ENCODE data around the gene FAM170B. TPM values are rescaled to one million over a fixed set of nuclear protein-coding genes. Genes with fewer than 3 reads are reported as not detected.

FAM170B gene
- total RNA-seq, 4 donors from 2014 or later, result not detected

- no peak overlapping the region for H3K4me3 ChIP-seq
- no peaks in the 10 kb centered on the region for H3K9me3 ChIP-seq
- no peaks in the 10 kb centered on the region for H3K27me3 ChIP-seq
- TF ChIP-seq POLR2A (IDR thresholded peaks at IDR 0.05) (no peak), CTCF (IDR thresholded peaks at IDR 0.05 in 4 of 5, conservative IDR thresholded peaks at IDR 0.05 in 1 of 5) (no peak)
- H3K4me1 ChIP-seq, result peaks cover 0 to 2% of the 10 kb centered on the region in 2 donors
- H3K27ac ChIP-seq, result no peak overlapping the region
- ATAC-seq, result no peak
- in situ Hi-C loops (cut with MboI; ENCODE audit: low sequenced_read_pairs in 4 of 4), result loop anchor here in 2 of 4 donors (25.0 kb wide), 1 partner anchor 508 kb away; no protein-coding TSS in a partner anchor
- intact Hi-C loops (cut with DNase I; ENCODE audit: low total_unique reads), result no loop called here
- no peaks in the 10 kb centered on the region for H3K36me3 ChIP-seq
- no peak for DNase-seq
Measured at GRCh38 chr10:49170632-49171325, 37.0 kb upstream of the FAM170B start.

- no peak overlapping the region for H3K27ac ChIP-seq
- no peak overlapping the region for H3K4me3 ChIP-seq
- in situ Hi-C loops (cut with MboI; ENCODE audit: low sequenced_read_pairs in 4 of 4), result loop anchor here in 2 of 4 donors (10.0 to 25.0 kb wide), 2 partner anchors 185 to 507 kb away; no protein-coding TSS in a partner anchor
- intact Hi-C loops (cut with DNase I; ENCODE audit: low total_unique reads), result no loop called here
- H3K9me3 ChIP-seq, result no peaks in the 10 kb centered on the region
- peaks cover 0 to 2% of the 10 kb centered on the region in 2 donors for H3K4me1 ChIP-seq
- DNase-seq (no peak), ATAC-seq (no peak)
- H3K36me3 ChIP-seq, result no peaks in the 10 kb centered on the region
- no peaks in the 10 kb centered on the region for H3K27me3 ChIP-seq
- TF ChIP-seq POLR2A (IDR thresholded peaks at IDR 0.05), result no peak
- no peak for TF ChIP-seq CTCF (IDR thresholded peaks at IDR 0.05 in 4 of 5, conservative IDR thresholded peaks at IDR 0.05 in 1 of 5)
Measured at GRCh38 chr10:49169776-49170175, 36.0 kb upstream of the FAM170B start.

- DNase-seq (no peak), ATAC-seq (no peak)
- intact Hi-C loops (cut with DNase I; ENCODE audit: low total_unique reads), result no loop called here
- Histone ChIP-seq H3K27ac (no peak overlapping the region), H3K27me3 (no peaks in the 10 kb centered on the region), H3K4me3 (no peak overlapping the region), H3K36me3 (no peaks in the 10 kb centered on the region), H3K9me3 (no peaks in the 10 kb centered on the region), H3K4me1 (peaks cover 0 to 2% of the 10 kb centered on the region in 2 donors)
- in situ Hi-C loops (cut with MboI; ENCODE audit: low sequenced_read_pairs in 4 of 4), result loop anchor here in 2 of 4 donors (10.0 to 25.0 kb wide), 2 partner anchors 184 to 507 kb away; no protein-coding TSS in a partner anchor
- TF ChIP-seq POLR2A (IDR thresholded peaks at IDR 0.05), result no peak
- no peak for TF ChIP-seq CTCF (IDR thresholded peaks at IDR 0.05 in 4 of 5, conservative IDR thresholded peaks at IDR 0.05 in 1 of 5)
Measured at GRCh38 chr10:49168831-49169500, 35.1 kb upstream of the FAM170B start.

- intact Hi-C loops (cut with DNase I; ENCODE audit: low total_unique reads), result no loop called here
- ATAC-seq (no peak), DNase-seq (no peak)
- H3K4me1 ChIP-seq, result peaks cover 0 to 2% of the 10 kb centered on the region in 2 donors
- in situ Hi-C loops (cut with MboI; ENCODE audit: low sequenced_read_pairs in 4 of 4), result loop anchor here in 2 of 4 donors (10.0 to 25.0 kb wide), 2 partner anchors 183 to 506 kb away; no protein-coding TSS in a partner anchor
- TF ChIP-seq POLR2A (IDR thresholded peaks at IDR 0.05) (no peak), CTCF (IDR thresholded peaks at IDR 0.05 in 4 of 5, conservative IDR thresholded peaks at IDR 0.05 in 1 of 5) (no peak)
- no peak overlapping the region for H3K27ac ChIP-seq
- no peaks in the 10 kb centered on the region for H3K27me3 ChIP-seq
- H3K4me3 ChIP-seq, result no peak overlapping the region
- no peaks in the 10 kb centered on the region for H3K36me3 ChIP-seq
- H3K9me3 ChIP-seq, result no peaks in the 10 kb centered on the region
Measured at GRCh38 chr10:49168171-49168540, 34.3 kb upstream of the FAM170B start.

Data from gastrocnemius medialis (tissue), 4 donors.